NCI-H774 (cell line): Measurements from ENCODE around the gene FUCA1.
"Not testable (repeated sequence)": the region's sequence is repeated elsewhere in the genome, so short reads cannot be mapped to it uniquely, and the experiment has no call there.

ENCODE experiments used
- DNase-seq: peaks from one replicate; lab custom pipeline; 2025; lab: John Stamatoyannopoulos, UW

The FUCA1 gene

DNA sequence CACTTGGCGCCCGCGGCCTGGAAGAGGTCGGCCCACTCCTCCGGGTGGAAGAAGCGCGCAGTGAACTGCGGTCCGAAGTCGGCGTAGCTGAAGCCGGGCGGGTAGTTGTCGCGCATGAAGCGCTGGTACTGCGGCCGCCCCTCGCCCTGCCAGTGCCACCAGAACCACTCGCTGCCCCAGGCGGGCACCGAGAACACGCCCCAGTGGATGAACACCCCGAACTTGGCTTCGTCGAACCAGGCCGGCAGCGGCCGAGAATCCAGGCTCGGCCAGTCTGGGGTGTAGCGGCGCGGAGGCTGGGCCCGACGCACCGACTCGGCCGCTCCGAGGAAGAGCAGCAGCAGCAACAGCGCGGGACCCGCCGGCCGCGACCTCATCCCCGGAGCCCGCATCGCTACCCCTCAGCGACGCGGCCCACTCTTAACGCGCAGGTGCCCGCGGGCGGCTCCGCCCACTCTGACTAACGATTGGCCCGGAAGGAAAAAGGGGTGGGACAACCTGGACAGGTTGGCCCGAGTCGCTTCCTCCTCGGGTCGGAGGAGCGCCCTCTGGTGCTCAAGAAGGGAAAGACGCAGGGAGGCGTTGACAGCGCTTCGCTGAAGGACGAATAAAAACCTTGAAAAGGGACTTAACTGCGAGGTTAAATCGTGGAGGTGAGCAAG, at the start of gene FUCA1:
Gene FUCA1 (minus strand): TSS at position 396 of the 662 bp plus-strand sequence. CDS start 4 bp downstream, at position 392.
- DNase-seq, result peak; percentile 81

DNA sequence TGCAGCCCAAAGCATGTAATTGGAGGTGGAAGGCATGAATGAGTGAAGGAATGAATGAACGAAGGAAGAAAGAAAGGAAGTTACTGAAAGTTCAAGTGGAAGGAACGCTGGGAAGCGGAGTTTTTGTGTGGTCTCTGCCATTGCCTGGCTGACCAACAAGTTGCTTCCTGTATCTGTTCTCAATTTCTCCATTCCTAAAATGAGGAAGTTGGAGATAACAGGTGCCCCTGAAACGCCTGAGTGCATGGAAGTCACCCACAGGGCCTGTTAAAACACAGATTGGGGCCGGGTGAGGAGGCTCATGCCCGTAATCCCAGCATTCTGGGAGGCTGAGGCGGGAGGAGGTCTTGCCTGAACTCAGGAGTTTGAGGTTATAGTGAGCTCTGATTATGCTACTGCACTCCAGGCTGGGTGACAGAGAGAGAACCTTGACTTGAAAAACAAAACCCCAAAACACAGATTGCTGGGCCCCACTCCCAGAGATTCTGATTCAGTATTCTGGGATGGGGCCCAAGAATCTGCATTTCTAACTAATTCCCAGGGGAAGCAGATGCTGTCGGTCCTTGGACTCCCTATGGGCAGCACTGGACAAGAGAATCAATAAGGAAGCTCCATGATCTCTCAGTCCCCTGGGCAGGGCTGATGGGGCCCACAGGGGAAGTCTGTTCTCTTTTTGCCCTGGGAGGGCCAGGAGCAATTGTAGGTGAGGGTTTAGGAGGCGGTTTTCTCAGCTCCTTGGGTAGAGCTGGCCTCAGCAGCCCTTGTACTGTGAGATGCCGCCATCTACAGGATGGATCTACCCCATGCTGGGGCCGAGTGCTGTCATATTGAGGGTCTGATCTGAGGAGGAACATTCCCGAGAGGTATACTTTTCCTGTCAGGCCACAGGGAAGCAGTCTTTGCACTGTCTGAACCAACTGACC, 48.4 kb upstream of the FUCA1 start:
- DNase-seq, result no peak

DNA sequence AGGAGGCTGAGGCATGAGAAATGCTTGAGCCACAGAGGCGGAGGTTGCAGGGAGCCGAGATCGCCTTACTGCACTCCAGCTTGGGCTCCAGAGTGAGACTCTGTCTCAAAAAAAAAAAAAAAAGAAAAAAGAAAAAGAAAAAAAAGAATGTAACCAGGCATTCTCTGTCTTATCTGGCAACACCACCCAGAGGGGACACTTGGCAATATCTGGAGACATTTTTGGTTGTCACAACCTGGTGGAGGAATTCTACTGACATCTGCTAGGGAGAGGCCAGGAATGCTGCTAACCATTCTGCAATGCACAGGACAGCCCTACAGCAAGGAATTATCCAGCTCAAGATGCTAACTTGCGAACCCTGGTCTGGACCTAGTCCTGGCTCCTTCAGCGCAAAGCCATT, 47.4 kb upstream of the FUCA1 start:
- no peak for DNase-seq

DNA sequence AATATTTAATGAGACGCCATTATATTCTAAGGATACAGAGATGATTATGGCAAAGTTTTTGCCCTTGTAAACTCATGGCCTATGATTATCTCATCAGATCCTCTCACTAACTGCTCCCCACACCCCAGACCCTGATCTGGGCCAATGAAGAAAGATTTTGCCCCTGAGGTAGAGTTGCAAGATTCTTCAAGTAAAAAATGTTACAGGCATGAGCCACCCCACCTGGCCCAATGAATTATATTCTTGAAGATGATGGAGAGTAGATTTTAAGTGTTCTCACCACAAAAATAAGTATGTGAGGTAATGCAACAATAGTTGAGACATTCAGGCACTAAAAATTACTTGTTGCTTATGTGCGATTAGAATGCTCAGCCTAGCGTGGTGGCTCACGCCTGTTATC, 46.8 kb upstream of the FUCA1 start:
- DNase-seq, result no peak

DNA sequence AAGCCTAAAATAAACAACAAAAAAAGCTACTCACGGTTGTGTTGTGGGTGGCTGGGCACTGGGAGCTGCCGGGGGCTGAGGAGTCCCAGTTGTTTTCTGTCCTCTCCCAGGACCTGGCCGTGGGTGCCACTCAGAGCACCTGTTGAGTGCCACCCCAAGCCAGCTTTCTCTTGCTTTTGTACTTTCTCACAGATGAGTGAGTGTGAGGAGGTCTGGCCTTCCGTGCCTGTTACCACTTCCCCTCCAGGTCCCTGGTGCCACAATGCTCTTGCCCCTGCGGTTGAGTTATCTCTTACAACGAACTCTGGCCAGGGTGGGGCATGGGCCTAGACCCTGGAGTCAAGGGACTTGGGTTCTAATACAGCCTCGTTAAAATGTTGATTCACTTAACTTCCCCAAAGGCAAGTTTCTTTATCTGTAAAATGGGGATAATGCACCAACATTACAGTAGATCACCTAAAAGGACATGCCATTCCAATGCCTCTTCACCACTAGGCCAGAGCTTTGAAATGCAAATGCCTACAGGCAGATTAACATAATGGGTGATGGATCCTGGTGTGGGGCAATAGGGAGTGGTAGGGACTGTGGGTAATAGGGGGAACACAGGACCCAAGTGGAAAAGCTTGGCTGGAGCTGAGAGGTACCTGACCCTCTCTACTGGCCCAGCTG, 45.3 kb upstream of the FUCA1 start, which contains the start of gene CNR2:
Gene CNR2 (minus strand): TSS at position 151 of the 669 bp plus-strand sequence. CDS start 37,745 bp downstream, outside the sequence.
- no peak for DNase-seq

DNA sequence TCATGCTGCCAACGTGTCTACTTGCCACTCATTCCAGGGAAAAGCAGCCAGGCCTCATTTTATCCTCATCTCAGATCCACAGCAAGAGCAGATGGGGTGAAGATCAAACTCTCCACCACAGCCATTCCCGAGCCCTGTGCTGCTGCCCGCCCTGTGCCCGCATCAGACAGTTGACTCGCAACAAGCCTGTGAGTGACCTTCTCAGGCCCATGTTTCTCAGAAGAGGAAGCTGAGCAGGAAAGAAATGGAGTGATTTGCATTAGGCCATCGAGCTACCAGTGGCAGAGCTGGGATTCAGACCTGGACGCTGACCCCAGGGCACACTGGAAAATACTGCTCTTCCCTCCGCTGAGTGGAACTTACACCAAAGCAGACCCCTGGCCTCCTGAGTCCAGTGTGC, 43.8 kb upstream of the FUCA1 start:
- DNase-seq, result no peak

DNA sequence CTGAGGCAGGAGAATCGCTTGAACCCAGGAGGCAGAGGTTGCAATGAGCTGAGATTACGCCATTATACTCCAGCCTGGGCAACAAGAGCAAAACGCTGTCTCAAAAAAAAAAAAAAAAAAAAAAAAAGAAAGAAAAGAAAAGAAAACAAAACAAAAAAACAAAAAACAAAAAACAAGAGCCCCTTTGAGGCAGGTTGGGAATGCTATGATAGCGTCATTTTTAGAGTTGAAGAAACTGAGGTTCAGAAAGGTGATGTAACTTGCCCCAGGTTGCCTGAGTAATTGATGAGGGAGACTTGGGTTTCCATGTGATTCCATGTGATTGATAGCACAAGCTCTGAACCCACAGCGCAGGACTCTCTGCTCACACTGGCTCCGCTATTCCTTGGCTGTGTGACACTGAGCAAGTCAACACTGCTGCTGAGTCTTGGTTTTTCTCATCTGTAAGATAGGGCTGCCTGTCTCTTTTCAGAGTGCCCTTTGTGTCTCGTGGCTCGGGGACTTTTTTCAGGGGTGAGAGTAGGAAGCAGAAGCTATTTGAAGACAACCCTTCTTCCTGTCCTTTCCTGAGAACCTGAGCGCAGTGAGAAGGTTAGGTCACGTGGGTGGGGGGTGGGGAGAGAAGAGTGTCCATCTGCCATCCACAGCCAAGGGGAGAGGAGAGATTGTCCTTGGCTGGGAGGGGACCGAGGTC, 42.6 kb upstream of the FUCA1 start:
- DNase-seq, result no peak

DNA sequence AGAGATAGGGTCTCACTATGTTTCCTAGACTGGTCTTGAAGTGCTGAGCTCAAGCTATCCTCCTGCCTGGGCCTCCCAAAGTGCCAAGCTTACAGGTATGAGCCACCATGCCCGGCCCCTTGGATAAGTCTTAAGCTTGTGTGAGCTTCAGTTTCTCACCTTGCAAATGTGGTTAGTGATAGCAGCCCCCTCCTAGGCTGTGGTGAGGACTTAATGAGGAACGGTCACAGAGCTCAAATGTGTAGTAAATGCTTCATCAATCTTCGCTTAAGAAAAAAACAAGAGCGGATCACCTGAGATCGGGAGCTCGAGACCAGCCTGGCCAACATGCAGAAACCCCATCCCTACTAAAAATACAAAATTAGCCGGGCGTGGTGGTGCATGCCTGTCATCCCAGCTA, 42.1 kb upstream of the FUCA1 start:
- DNase-seq, result no peak

DNA sequence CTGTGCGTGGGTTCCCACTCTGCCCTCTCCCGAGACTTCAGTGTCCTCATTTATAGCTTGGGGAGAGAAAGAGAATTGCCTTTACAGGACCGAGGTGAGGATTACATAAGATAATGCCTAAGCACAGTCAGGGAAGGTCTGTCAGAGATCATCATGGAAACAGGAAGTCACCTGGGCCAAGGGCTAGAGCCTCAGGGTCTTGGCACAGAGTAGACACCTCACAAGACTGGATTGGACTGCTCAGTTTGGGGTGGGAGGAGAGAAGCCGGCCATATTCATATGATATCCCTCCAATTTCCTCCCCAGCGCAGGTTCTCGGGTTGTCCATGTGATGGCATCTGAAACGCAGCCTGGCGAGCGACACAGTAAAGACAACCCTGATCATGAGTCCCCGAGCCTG, 41.3 kb upstream of the FUCA1 start:
- no peak for DNase-seq

DNA sequence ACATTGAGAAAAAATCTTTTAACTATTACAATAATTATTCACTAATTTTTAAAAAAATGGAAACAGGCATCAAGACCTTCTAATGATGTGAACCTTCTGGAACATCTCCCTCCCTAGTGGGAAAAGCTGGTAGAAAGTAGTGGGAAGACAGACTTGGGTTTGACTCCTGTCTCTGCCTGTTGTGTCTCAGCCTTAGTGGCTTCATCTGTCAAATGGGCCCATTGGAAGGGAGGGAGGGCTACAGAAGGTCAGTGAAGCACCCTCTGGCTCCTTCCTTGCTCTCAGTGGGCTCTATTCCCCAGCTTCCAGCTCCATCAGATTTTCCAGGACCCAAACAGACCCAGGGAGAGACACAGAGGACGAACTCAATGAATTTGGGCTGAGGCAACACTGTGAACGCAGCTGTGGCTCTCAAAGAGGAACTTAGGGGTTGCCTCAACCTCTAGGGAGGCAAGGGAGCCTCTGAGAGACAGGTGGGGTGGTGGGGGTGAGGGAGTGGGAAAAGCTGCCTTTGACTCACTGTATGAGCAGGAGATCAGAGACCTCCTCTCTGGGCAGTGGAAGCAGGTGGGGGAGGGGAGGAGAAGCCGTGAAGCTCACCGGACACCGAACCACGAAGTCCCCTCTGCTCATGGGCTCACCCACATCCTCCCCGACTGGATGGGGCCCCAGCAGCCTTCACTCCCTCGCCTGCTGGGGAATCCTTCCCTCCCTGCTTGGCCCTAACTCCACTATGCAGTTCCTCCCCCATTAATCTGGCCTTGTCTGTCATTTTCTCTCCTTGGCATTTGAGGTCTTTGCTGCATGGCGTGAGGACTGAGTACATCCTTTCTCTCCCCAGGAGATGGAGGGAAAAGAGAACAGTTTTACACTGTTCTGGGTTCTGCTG, 40.6 kb upstream of the FUCA1 start:
- no peak for DNase-seq

DNA sequence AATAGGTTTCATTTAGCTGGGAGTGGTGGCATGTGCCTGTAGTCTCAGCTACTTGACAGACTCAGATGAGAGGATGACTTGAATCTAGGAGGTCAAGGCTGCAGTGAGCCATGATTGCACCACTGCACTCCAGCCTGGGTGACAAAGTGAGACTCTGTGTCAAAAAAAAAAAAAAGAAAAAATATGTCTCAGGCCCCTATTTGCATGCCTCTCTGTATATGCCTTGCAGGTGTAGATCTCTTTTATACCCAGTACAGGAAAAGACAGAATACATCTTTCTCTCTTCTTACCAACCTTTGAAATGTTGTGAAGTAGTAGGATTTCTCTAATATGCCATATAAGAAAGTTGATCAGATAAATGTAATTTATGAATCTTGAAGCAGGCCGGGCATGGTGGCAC, 38.6 kb upstream of the FUCA1 start:
- no peak for DNase-seq

DNA sequence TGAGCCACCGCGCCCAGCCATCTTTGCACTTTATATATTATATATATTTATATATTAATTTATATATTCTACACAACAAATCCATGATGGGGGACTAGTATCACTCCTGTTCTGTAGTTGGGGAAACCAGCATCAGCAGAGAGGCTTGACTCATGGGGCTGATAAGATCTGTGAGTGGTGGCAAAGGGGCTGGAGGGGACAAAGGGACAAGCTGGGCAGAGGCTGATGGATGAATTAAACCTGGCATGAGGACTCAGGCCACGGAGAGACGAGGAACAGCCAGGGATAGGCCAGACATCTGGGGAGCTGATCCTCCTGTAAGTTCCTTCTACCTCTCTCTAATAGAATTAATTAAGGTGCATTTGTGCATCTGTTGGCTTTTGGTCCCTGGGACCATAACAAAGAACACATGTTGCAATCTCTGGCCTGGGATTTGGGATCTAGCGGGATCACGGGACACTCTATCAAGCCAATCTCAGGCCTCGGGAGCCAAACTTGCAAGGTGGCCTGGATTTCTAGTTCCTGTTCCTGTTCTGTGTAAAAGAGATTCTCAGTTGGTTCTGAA, 37.5 kb upstream of the FUCA1 start:
- no peak for DNase-seq

DNA sequence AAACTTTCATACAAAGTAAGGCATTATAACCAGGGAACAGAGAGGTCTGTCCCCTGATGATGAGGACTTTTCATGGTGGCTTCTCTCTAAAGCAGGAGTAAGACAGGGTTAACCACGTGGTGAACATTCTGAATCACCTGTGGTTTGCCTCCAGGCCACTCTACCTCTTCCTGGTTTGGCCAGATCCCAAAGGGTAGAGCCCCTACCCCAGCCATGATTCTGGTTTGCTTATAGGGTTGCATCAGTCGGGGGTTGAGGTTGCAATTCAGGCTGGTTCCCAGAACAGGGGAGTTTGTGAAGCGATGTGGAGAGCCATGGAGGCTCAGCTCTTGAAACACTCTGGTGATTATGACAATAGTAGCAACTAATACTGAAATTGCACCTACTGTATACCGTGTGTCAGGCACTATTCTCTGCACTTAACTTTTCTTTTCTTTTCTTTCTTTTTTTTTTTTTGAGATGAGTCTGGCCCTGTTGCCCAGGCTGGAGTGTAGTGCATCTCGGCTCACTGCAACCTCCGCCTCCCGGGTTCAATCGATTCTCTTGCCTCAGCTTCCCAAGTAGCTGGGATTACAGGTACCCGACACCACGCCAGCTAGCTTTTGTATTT, 36.8 kb upstream of the FUCA1 start:
- no peak for DNase-seq

DNA sequence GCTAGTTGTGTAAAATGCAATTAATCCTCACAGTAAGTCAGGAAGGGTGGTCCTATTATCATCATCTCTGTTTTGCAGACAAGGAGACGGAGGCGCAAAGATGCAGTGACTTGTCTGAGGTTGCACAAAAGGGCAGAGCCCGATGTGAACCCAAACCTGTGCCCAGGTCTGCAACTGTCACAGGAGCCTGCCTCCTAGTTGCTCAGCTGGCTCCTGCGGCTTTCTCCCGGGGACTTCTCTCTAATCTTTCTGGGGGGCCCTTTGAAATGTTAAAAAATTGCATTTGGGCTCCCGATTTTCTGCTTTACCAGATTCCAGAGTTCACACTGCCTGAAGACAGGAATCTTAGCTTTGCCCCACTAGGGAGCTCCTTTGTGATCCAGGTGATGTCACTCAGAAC, 35.7 kb upstream of the FUCA1 start:
- DNase-seq, result no peak

DNA sequence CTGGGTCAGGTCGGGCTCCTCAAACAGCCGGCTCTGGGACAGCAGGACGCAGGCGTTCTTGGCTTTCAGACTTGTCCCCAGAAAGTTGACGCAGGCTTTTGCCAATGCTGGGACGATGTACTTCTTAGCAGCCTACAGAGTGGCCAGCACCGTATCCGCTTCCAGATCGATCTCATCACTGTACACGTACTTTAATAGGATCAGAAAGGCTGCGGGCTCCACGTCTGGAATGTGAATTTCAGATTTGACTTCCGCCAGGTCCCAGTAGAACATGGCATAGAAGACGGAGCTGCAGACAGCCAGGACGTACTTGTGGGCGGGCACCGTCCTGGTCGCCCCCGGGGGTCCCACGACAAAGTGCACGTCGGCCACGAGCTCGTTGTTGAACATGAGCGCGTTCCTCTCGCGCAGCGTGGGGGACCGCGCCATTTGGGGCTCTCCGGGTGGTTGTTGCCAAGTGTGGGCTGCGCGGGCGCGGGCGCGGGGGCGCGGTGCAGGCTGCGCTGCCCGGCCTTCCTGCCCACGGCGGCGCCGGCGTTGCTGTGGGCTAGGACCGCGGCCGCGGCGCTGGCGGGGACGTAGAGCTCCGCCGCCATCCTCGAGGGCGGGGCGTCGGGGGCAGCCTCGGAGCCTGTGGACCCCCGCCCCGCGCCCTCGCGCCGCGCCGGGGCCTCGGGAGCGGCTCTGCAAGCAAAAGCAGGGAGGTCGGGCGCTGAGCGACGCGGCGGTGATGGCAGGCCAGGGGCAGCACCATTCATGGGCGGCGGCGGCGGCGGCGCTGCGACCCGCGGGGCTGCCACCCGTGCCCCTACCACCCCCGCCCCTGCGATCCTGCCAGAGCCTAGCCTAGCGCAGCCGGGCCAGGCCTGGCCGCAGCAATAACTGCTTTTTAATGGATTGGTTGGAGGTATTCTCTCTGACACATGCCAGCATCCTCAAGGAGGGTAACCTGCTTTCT, 34.5 kb upstream of the FUCA1 start:
- no peak for DNase-seq

DNA sequence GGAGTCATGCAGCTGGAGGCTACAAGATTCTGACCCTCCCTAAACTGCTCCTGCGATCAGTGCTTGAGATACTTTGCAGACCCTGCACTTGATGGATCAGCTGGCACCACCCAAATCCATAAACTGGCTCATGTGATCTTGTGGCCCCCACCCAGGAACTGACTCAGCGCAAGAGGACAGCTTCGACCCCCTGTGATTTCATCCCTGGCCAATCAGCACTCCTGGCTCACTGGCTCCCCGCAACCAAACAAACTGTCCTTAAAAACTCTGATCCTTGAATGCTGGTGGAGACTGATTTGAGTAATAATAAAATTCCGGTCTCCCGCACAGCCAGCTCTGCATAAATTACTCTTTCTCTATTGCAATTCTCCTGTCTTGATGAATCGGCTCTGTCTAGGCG, 31.9 kb upstream of the FUCA1 start:
- DNase-seq, result not testable (repeated sequence)

DNA sequence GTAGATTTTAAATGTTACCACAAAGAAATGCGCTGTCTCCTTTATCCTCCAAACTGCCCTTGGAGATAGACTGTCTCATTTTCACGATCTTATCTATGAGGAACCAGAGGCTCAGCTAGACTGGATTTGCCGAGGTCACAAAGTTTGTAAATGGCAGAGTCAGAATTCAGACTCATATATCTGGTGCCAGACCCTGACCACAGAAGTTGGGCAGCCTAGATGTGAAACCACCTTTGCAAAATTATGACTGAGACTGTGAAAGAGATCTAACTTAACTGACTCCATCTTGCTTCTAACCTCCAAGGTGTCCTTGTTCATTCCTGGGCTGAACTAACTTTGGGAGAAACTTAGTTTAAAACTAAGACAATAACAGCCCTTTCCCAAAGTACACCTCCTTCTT, 31.0 kb upstream of the FUCA1 start:
- no peak for DNase-seq

DNA sequence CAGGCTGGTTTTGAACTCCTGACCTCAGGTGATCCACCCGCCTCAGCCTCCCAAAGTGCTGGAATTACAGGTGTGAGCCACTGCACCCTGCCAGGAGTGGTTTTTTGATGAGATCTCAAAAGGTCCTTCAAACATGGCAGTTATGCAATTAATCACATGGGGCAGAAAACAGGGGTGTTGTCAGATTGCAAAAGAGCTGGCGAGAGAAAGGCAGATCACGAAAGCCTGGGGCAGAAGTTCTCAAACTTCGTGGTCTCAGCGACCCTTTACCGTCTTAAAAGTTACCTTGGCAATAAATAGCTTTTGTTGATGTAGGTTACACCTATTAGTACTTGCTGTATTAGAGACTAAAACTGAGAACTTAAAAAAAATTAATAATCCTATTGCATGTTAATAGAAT, 29.0 kb upstream of the FUCA1 start:
- DNase-seq, result no peak

DNA sequence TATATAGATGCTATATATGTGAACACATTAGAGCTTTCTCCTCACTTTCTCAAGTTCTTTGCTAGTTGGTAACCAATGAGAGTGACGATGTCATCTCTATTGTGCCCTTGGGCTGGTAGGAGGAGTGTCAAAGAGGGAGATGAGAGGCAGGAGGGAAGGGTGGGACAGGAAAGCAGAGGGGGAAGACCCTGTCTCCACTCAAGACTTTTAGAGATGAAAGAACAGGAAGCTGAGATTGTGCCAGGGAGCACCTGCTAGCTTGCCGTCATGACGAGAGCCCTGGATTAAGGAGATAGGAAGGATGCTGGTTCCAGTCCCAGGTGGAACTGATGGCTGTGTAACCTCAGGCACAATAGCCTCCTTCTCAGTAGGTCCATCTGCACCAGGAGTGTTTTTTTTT, 28.4 kb upstream of the FUCA1 start:
- DNase-seq, result no peak
